Right atrium auricular region (tissue), 2 donors: ENCODE results near the gene MAP4. TPM values are rescaled to one million over a fixed set of nuclear protein-coding genes. Genes with fewer than 3 reads are reported as not detected.
"Not testable (repeated sequence)": the region's sequence is repeated elsewhere in the genome, so short reads cannot be mapped to it uniquely, and the experiment has no call there.

ENCODE experiments used
- DNase-seq: peaks from one replicate; pipeline ENCODE4 v3.0.0-alpha.2; 2019; ENCODE audit warnings: low spot score
- H3K27ac ChIP-seq, 2 donors: fragments of 200-600 bp; sonication (generic); 1 replicate in 1 of 2; 2 replicates in 1 of 2; pipeline ENCODE4 v1.5.1; 2016 to 2019
- H3K27me3 ChIP-seq, 2 donors: fragments of 200-600 bp; sonication (generic); one replicate each; pipeline versions ENCODE4 v1.5.1 to v1.6.0; 2017 to 2019
- H3K36me3 ChIP-seq: fragments of 200-600 bp; sonication (generic); one replicate; pipeline ENCODE4 v1.5.1; 2016
- H3K4me1 ChIP-seq, 2 donors: fragments of 200-600 bp; sonication (generic); one replicate each; pipeline versions ENCODE4 v1.5.1 to v1.6.0; 2017 to 2019
- H3K4me3 ChIP-seq, 2 donors: fragments of 200-600 bp; sonication (generic); 1 replicate in 1 of 2; 2 replicates in 1 of 2; pipeline ENCODE4 v1.5.1; 2017 to 2019; ENCODE audit warnings: mild to moderate bottlenecking in 1 of 2, moderate library complexity in 1 of 2
- H3K9me3 ChIP-seq, 2 donors: fragments of 200-600 bp; sonication (generic); one replicate each; pipeline ENCODE4 v1.5.1; 2019
- CTCF ChIP-seq, 2 donors: fragments of 200-600 bp; sonication (generic); IDR thresholded peaks; one replicate each; pipeline ENCODE4 v1.5.1; 2019; ENCODE audit warnings: antibody characterized with exemption in 2 of 2
- total RNA-seq, 2 donors: library from RNA; depleted of rRNA; stranded (reverse); fragments of >200 nt; gene quantifications; one replicate each; pipeline ENCODE4 v1.1.0, GENCODE V29; 2016

The MAP4 gene
- total RNA-seq, 2 donors from 2014 or later, result 428 to 552 TPM

GRCh38 chr3:48013288-48013980 is 2.8 kb downstream of the MAP4 start:
- no peak overlapping the region for H3K4me3 ChIP-seq
- H3K9me3 ChIP-seq, result no peaks in the 10 kb centered on the region
- H3K27ac ChIP-seq, result peak overlapping the region; percentile 65 to 85
- peaks cover 17% of the 10 kb centered on the region for H3K36me3 ChIP-seq
- no peak for TF ChIP-seq CTCF (IDR thresholded peaks at IDR 0.05)
- H3K4me1 ChIP-seq, result peaks cover 0 to 85% of the 10 kb centered on the region in 2 donors
- DNase-seq, result no peak
- H3K27me3 ChIP-seq, result no peaks in the 10 kb centered on the region

GRCh38 chr3:48012659-48013058 is 3.6 kb downstream of the MAP4 start:
- DNase-seq, result no peak
- Histone ChIP-seq H3K27ac (peak overlapping the region; percentile 65 to 85), H3K4me3 (no peak overlapping the region), H3K27me3 (no peaks in the 10 kb centered on the region), H3K9me3 (no peaks in the 10 kb centered on the region), H3K36me3 (peaks cover 17% of the 10 kb centered on the region), H3K4me1 (peaks cover 0 to 85% of the 10 kb centered on the region in 2 donors)
- no peak for TF ChIP-seq CTCF (IDR thresholded peaks at IDR 0.05)

GRCh38 chr3:48008066-48008465 is 8.2 kb downstream of the MAP4 start:
- peaks cover 17% of the 10 kb centered on the region for H3K36me3 ChIP-seq
- not testable (repeated sequence) for DNase-seq, H3K27me3 ChIP-seq, H3K27ac ChIP-seq, H3K4me3 ChIP-seq, H3K9me3 ChIP-seq
- peaks cover 0 to 63% of the 10 kb centered on the region in 2 donors for H3K4me1 ChIP-seq

GRCh38 chr3:48007361-48007760 is 8.9 kb downstream of the MAP4 start:
- not testable (repeated sequence) for H3K27ac ChIP-seq
- peaks cover 0 to 56% of the 10 kb centered on the region in 2 donors for H3K4me1 ChIP-seq

GRCh38 chr3:48006794-48007193 is 9.4 kb downstream of the MAP4 start:
- not testable (repeated sequence) for DNase-seq, H3K4me3 ChIP-seq, H3K9me3 ChIP-seq, H3K27me3 ChIP-seq, H3K27ac ChIP-seq
- H3K4me1 ChIP-seq, result peaks cover 0 to 50% of the 10 kb centered on the region in 2 donors
- H3K36me3 ChIP-seq, result peaks cover 17% of the 10 kb centered on the region

More at GRCh38 chr3:48007361-48007760, 8.9 kb downstream of the MAP4 start:
- not testable (repeated sequence) for DNase-seq, H3K27me3 ChIP-seq, H3K9me3 ChIP-seq, H3K4me3 ChIP-seq
- H3K36me3 ChIP-seq, result peaks cover 17% of the 10 kb centered on the region

- TF ChIP-seq CTCF (IDR thresholded peaks at IDR 0.05), result no peak
- no peak for DNase-seq
- Histone ChIP-seq H3K27ac (no peak overlapping the region), H3K27me3 (no peaks in the 10 kb centered on the region), H3K4me3 (no peak overlapping the region), H3K4me1 (peaks cover 0 to 41% of the 10 kb centered on the region in 2 donors), H3K9me3 (no peaks in the 10 kb centered on the region), H3K36me3 (peaks cover 11% of the 10 kb centered on the region)
Observed at GRCh38 chr3:48004694-48005093, 11.5 kb downstream of the MAP4 start.

- no peak for TF ChIP-seq CTCF (IDR thresholded peaks at IDR 0.05)
- H3K36me3 ChIP-seq, result peaks cover 4% of the 10 kb centered on the region
- no peak overlapping the region for H3K27ac ChIP-seq
- H3K4me3 ChIP-seq, result no peak overlapping the region
- no peaks in the 10 kb centered on the region for H3K9me3 ChIP-seq
- no peak for DNase-seq
- H3K27me3 ChIP-seq, result no peaks in the 10 kb centered on the region
- peaks cover 0 to 42% of the 10 kb centered on the region in 2 donors for H3K4me1 ChIP-seq
Observed at GRCh38 chr3:48002787-48003186, 13.4 kb downstream of the MAP4 start.
